PFSK-1 (cell line): ENCODE data around the gene SUPT5H.

Source experiments
- POLR2AphosphoS5 ChIP-seq: IDR thresholded peaks from 2 replicates; pipeline ENCODE4 v1.6.1; 2012; ENCODE audit warnings: low read depth, mild to moderate bottlenecking, control low read depth, low read length, moderate library complexity
- TAF1 ChIP-seq: IDR thresholded peaks from 2 replicates; pipeline ENCODE4 v1.6.1; 2012; ENCODE audit warnings: low read length, control low read depth, borderline replicate concordance; ENCODE audit not compliant: insufficient read depth
- TF ChIP-seq, protein P1 (sequence below), 2 experiments: IDR thresholded peaks; 2 replicates each; pipeline versions ENCODE4 v1.6.1 to v1.8.0; 2011 to 2012; ENCODE audit warnings: low read depth in 2 of 2, low read length in 2 of 2, control low read depth in 1 of 2, inconsistent platforms in 1 of 2, mild to moderate bottlenecking in 1 of 2, moderate library complexity in 1 of 2; ENCODE audit not compliant: insufficient read depth in 1 of 2

DNA sequence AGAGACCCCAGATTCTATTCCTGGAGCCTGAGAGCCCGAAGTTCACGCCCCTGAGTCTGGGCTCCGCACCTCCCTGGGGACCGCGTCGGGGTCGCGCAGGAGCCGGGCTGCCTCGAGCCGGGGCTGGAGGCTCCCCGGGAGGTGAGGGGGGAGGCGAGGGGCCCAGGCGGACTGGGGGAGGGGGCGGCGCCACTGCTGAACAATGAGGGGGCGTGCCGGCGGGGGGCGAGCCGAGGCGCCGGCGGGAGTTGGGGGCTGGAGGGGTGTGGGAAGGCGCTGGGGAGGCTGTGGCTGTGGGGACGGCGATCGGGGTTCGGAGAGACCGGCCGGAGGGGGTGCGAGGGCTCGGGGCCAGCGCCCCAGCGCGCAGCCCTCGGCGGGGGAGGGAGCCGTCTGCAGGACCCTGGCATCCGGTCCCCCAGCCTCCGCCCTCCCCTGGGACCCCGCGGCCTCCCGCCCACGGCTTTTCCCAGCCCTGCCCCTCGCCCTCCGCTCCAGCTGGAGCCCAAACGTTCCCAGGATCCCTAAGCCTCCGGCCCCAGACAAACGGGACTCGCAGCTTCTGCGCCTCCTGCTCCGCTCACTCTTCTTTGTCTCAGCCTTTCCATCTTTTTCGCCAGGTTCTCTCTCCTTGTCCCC, 32.0 kb upstream of the SUPT5H start:
- TF ChIP-seq TAF1 (no peak), POLR2AphosphoS5 (no peak)
- TF ChIP-seq, protein P1, sequence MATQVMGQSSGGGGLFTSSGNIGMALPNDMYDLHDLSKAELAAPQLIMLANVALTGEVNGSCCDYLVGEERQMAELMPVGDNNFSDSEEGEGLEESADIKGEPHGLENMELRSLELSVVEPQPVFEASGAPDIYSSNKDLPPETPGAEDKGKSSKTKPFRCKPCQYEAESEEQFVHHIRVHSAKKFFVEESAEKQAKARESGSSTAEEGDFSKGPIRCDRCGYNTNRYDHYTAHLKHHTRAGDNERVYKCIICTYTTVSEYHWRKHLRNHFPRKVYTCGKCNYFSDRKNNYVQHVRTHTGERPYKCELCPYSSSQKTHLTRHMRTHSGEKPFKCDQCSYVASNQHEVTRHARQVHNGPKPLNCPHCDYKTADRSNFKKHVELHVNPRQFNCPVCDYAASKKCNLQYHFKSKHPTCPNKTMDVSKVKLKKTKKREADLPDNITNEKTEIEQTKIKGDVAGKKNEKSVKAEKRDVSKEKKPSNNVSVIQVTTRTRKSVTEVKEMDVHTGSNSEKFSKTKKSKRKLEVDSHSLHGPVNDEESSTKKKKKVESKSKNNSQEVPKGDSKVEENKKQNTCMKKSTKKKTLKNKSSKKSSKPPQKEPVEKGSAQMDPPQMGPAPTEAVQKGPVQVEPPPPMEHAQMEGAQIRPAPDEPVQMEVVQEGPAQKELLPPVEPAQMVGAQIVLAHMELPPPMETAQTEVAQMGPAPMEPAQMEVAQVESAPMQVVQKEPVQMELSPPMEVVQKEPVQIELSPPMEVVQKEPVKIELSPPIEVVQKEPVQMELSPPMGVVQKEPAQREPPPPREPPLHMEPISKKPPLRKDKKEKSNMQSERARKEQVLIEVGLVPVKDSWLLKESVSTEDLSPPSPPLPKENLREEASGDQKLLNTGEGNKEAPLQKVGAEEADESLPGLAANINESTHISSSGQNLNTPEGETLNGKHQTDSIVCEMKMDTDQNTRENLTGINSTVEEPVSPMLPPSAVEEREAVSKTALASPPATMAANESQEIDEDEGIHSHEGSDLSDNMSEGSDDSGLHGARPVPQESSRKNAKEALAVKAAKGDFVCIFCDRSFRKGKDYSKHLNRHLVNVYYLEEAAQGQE (IDR thresholded peaks at IDR 0.05; ENCODE audit: insufficient read depth in 1 of 2, low read depth in 2 of 2, low read length in 2 of 2): no peak
